K562 (cell line): ENCODE data around the gene MMP24. TPM values are rescaled to one million over a fixed set of nuclear protein-coding genes. Genes with fewer than 3 reads are reported as not detected.

Source experiments
- ARID3B ChIP-seq: fragments of 250-450 bp; sonication (Bioruptor Pico); IDR thresholded peaks from 2 replicates; pipeline ENCODE4 v1.4.0; 2020; ENCODE audit warnings: borderline replicate concordance
- ARID4B ChIP-seq: sonication (generic); formaldehyde crosslinking; IDR thresholded peaks from 2 replicates; pipeline ENCODE4 v1.8.0; 2022; ENCODE audit warnings: mild to moderate bottlenecking, missing genetic modification reagents
- ARNT ChIP-seq, 2 experiments: fragments of 450-650 bp; IDR thresholded peaks; 2 replicates each; pipeline ENCODE4 v1.6.1; 2016; ENCODE audit warnings: mild to moderate bottlenecking in 1 of 2
- MAFG ChIP-seq: fragments of 450-650 bp; conservative IDR thresholded peaks from 2 replicates; pipeline ENCODE4 v1.6.1; 2016; ENCODE audit warnings: missing genetic modification characterization, missing compliant biosample characterization
- MTA2 ChIP-seq: fragments of 450-650 bp; IDR thresholded peaks from 2 replicates; pipeline ENCODE4 v1.6.1; 2016; ENCODE audit warnings: low read depth
- NRF1 ChIP-seq, 2 experiments: fragments of 450-650 bp; IDR thresholded peaks in 1 of 2; conservative IDR thresholded peaks in 1 of 2; 2 replicates each; pipeline ENCODE4 v1.6.1; 2014; ENCODE audit warnings: mild to moderate bottlenecking in 2 of 2
- POLR2G ChIP-seq: fragments of 200-400 bp; formaldehyde crosslinking; IDR thresholded peaks from 2 replicates; pipeline ENCODE4 v1.6.1; 2017; ENCODE audit warnings: low read depth, mild to moderate bottlenecking, antibody characterized with exemption, low read length, moderate library complexity
- RBFOX2 ChIP-seq: fragments of 200-400 bp; formaldehyde crosslinking; IDR thresholded peaks from 2 replicates; pipeline ENCODE4 v1.6.1; 2017; ENCODE audit warnings: low read depth, mild to moderate bottlenecking, low read length, moderate library complexity
- REST ChIP-seq, 2 experiments: fragments of 450-650 bp; formaldehyde crosslinking in 1 of 2; IDR thresholded peaks; 2 replicates each; pipeline versions ENCODE4 v1.4.0 to v1.6.1; 2014 to 2020; ENCODE audit warnings: mild to moderate bottlenecking in 2 of 2, borderline replicate concordance in 1 of 2, low read depth in 1 of 2
- ZNF316 ChIP-seq: fragments of 450-650 bp; IDR thresholded peaks from 2 replicates; pipeline ENCODE4 v1.6.1; 2016
- ZNF444 ChIP-seq: fragments of 250-450 bp; sonication (Bioruptor Pico); IDR thresholded peaks from 2 replicates; pipeline ENCODE4 v1.4.0; 2020; ENCODE audit warnings: mild to moderate bottlenecking, moderate library complexity
- polyA plus RNA-seq, 8 experiments: library from polyadenylated mRNA; depleted of rRNA in 4 of 8; stranded (reverse) in 5 of 8; unstranded in 3 of 8; fragments of >200 nt; fragmentation: Nextera tagmentation in 2 of 8; fragmentation: Illumina TruSeq in 1 of 8; extraction: Ambion mirVana in 2 of 8; extraction: Trizol in 1 of 8; gene quantifications; 2 replicates each; pipeline versions ENCODE4 v1.2.1 to v1.2.3, GENCODE V29; 2011 to 2014; ENCODE audit warnings: inconsistent platforms in 1 of 8, missing spikeins in 1 of 8
- total RNA-seq, 7 experiments: library from RNA; depleted of rRNA in 6 of 7; stranded (reverse); fragments of >200 nt in 6 of 7; fragmentation: Illumina TruSeq in 2 of 7; extraction: Trizol in 2 of 7; gene quantifications; 2 replicates each; pipeline versions ENCODE4 v1.2.1 to v1.2.3, GENCODE V29; 2011 to 2021; ENCODE audit warnings: low replicate concordance in 1 of 7

The MMP24 gene
- total and polyA plus RNA-seq, 9 of the 15 experiments (the other 6 are each of a cell fraction or from before 2014, with no cell fraction given), result 0.03 to 0.07 (median 0.03) TPM; not detected in 6

- peak; percentile 66 to 71 for TF ChIP-seq NRF1 (conservative IDR thresholded peaks at IDR 0.05 in 1 of 2, IDR thresholded peaks at IDR 0.05 in 1 of 2)
- TF ChIP-seq POLR2G, result peak; percentile 42; the same call in 1 of the 2 replicates
- TF ChIP-seq MTA2, result no peak
- peak; percentile 29; the same call in 1 of the 2 replicates for TF ChIP-seq ARID4B (CRISPR knock-in tag)
- TF ChIP-seq ARID3B (CRISPR knock-in tag), result no peak
- TF ChIP-seq ZNF316, result peak; percentile 90
- peak; percentile 38; the same call in 1 of the 2 replicates for TF ChIP-seq RBFOX2
- 0 out of 4 replicates have a peak, but pooled peaks of 1 of the 2 experiments have one; percentile 17 for TF ChIP-seq ARNT (IDR thresholded peaks at IDR 0.05)
- TF ChIP-seq REST (IDR thresholded peaks at IDR 0.05; ENCODE audit: borderline replicate concordance), result peak; percentile 35
- TF ChIP-seq REST (CRISPR knock-in tag; IDR thresholded peaks at IDR 0.05; ENCODE audit: low read depth), result no peak
- TF ChIP-seq ZNF444 (CRISPR knock-in tag), result no peak
- peak; percentile 76 for TF ChIP-seq MAFG (tag)
Observed at GRCh38 chr20:35271073-35271882, 44.8 kb downstream of the MMP24 start (continued).
